Measurements from ENCODE around the gene MEG3. TPM values are rescaled to one million over a fixed set of nuclear protein-coding genes. Genes with fewer than 3 reads are reported as not detected.

Gene MEG3
- total and polyA plus RNA-seq, 2 donors (not counting 3 experiments of a cell fraction or from before 2014, with no cell fraction given), result 378 to 508 TPM

GRCh38 chr14:100840286-100841065 is 14.6 kb downstream of the MEG3 start:
- no TSS peak for BruUV-seq (replicated peaks)
- H3K4me3 ChIP-seq (replicated peaks in 1 of 3; ENCODE audit: insufficient read depth in 1 of 3, low read depth in 1 of 3, low read length in 3 of 3), result no peak overlapping the region
- no peak overlapping the region for H3K4me2 ChIP-seq (ENCODE audit: insufficient read depth, low read length)
- no peaks in the 10 kb centered on the region for H3K79me2 ChIP-seq (ENCODE audit: control insufficient read depth, insufficient read depth, low read length)
- TF ChIP-seq MYC (IDR thresholded peaks at IDR 0.05; ENCODE audit: low read depth, low read length) (no peak), GATA2 (IDR thresholded peaks at IDR 0.05; ENCODE audit: insufficient read depth, insufficient read length, low read depth, low read length) (no peak), POLR2AphosphoS5 (IDR thresholded peaks at IDR 0.05; ENCODE audit: insufficient read depth, low read depth, low read length) (no peak), CTCF (IDR thresholded peaks at IDR 0.05; ENCODE audit: extremely low read depth in 1 of 2, insufficient read depth in 1 of 2, low read depth in 1 of 2, low read length in 2 of 2) (no peak), FOS (IDR thresholded peaks at IDR 0.05; ENCODE audit: borderline replicate concordance, insufficient read depth, low read length) (no peak), POLR2A (IDR thresholded peaks at IDR 0.05; ENCODE audit: low read depth, low read length) (no peak), MAX (IDR thresholded peaks at IDR 0.05; ENCODE audit: insufficient read depth, insufficient read length) (no peak), EZH2 (IDR thresholded peaks at IDR 0.05; ENCODE audit: borderline replicate concordance, low read depth, low read length, severe bottlenecking) (no peak), JUN (IDR thresholded peaks at IDR 0.05; ENCODE audit: borderline replicate concordance, insufficient read depth, insufficient read length, low read depth) (no peak)
- no peaks in the 10 kb centered on the region for H3K9me3 ChIP-seq (replicated peaks; ENCODE audit: control insufficient read depth, insufficient read depth, low read length)
- no peak overlapping the region for H3K9ac ChIP-seq (replicated peaks; ENCODE audit: extremely low read depth, insufficient read depth, low read length)
- H3K27me3 ChIP-seq (ENCODE audit: control insufficient read depth in 2 of 2, insufficient read depth in 2 of 2, low read length in 2 of 2), result no peaks in the 10 kb centered on the region
- H3K27ac ChIP-seq (ENCODE audit: insufficient read depth, low read depth, low read length), result no peak overlapping the region
- FAIRE-seq (no peak), DNase-seq (ENCODE audit: low read depth, low spot score) (no peak)
- H2AFZ ChIP-seq (ENCODE audit: low read depth, low read length), result no peak overlapping the region
- POLR2A ChIA-PET, result no interaction called here
- CTCF ChIA-PET, result interaction anchor here (1.4 kb wide), 1 partner anchor 12 kb away, joined by 3 read pairs; no protein-coding TSS in a partner anchor
- peaks cover 7 to 30% of the 10 kb centered on the region in 2 experiments for H3K36me3 ChIP-seq (ENCODE audit: control insufficient read depth in 2 of 2, extremely low read depth in 1 of 2, insufficient read depth in 2 of 2, low read length in 2 of 2)
- no peaks in the 10 kb centered on the region for H3K4me1 ChIP-seq (ENCODE audit: control insufficient read depth, extremely low read depth, insufficient read depth, low read length)
- dilution Hi-C loops (cut with MboI; ENCODE audit: extremely low pct_ligation_motif_present, low sequenced_read_pairs) (no loop called here), intact Hi-C loops (cut with micrococcal nuclease) (no loop called here)
- no peaks in the 10 kb centered on the region for H3K9me1 ChIP-seq (replicated peaks; ENCODE audit: control insufficient read depth, extremely low read depth, insufficient read depth, low read length)
- H4K20me1 ChIP-seq (replicated peaks; ENCODE audit: control insufficient read depth, extremely low read depth, insufficient read depth, low read length), result no peaks in the 10 kb centered on the region
